HG03045 (cell line): ENCODE data around the gene PNLIPRP3.
"Not testable (repeated sequence)": the region's sequence is repeated elsewhere in the genome, so short reads cannot be mapped to it uniquely, and the experiment has no call there.

Experiments
- ATAC-seq: cut with Tn5 transposase; IDR thresholded peaks from one replicate; pipeline ENCODE4 v1.9.1; 2021; ENCODE audit warnings: mild to moderate bottlenecking, moderate library complexity; ENCODE audit not compliant: unreplicated experiment

The PNLIPRP3 gene

DNA sequence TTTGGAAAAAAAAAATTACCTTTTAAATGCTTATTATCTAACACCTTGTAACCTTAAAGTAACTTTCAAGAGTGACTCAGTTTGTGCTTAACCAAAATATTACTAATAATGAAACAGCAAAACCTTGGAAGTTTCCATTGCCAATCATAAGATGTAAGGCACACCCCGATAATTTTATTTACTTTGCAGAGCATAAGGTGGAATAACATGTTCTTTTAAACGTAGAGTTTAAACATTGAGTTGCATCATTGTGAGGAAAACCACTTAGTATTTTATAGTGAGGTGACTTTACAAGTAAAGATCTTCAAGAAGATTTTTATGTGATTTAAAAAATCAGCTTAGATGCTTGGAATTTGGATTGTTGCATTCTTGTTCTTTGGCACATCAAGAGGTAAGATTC is at the start of gene PNLIPRP3:
TSS of gene PNLIPRP3 (plus strand) at position 177 of the 400 bp plus-strand sequence. CDS start at position 343, 166 bp downstream.
- no peak for ATAC-seq

DNA sequence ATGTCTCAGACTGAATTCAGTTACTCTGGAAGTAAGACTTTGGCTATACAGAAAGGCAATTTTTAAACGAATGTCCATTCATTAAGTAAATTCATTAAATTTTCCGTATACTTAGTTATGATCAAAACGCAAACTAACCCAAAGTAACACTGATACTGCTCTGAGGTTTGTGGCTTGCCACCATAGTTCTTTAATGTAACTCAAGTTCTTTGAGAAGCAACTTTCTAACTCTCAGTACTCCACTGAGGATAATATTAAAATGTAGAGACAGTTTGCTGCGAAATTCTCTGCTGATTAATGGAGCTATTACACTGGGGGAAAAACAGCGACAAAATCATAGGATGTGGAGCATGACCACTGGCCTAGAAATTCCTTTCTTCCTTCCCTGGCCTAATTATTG is 45.4 kb upstream of the PNLIPRP3 start:
- no peak for ATAC-seq

DNA sequence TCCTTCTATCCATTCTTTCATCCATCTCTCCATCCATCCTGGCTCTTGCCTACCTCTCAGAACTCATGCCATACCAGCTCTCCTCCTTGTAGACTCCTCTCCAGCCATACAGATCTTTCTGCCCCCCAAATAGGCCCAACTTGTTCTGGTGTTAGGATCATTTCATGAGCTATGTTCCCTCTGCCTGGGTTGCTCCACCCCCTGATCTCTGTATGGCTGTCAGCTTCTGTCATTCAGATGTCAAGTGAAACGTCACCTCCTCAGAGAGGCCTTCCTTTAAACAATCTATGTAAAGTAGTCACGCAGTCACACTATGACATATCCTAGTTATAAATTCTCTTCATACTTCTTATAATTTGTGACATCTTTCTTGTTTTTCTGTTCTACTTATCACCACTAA is 42.3 kb upstream of the PNLIPRP3 start:
- ATAC-seq: no peak

DNA sequence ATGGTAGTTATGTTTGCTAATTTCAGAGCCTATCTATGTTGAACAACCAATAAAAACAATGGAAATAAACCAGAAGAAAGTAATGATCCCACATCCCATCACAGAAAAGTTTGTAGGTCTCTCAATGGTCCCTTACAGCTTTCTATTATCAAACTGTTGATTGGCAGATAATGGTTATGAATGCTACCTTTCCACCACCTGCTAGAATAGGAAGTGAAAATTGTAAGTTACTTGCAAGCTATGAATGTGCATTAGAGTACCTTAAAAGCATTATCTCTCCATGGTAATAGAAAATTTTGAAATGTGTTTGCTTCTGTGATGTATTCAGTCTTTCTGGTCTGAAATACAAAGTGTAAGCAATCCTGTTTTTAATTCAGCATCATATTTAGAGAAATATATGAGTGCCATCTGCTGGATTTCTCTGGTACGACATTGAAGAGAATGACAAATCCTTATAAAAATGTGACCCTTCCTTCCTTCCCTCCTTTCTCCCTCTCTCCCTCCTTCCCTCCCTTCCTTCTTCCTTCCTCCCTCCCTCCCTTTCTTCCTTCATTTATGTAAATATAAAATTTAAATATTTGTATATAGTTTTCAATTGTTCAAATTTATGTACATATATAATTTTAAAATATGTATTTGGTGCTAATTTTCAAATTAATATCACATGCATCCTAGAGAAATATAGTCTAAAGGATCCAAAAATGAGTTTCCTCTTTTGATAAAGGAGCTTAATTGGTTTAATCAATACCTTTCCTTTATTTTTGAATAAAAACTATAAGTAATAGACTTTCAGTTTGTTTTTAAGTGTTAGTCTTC is 41.4 kb upstream of the PNLIPRP3 start:
- ATAC-seq: no peak

DNA sequence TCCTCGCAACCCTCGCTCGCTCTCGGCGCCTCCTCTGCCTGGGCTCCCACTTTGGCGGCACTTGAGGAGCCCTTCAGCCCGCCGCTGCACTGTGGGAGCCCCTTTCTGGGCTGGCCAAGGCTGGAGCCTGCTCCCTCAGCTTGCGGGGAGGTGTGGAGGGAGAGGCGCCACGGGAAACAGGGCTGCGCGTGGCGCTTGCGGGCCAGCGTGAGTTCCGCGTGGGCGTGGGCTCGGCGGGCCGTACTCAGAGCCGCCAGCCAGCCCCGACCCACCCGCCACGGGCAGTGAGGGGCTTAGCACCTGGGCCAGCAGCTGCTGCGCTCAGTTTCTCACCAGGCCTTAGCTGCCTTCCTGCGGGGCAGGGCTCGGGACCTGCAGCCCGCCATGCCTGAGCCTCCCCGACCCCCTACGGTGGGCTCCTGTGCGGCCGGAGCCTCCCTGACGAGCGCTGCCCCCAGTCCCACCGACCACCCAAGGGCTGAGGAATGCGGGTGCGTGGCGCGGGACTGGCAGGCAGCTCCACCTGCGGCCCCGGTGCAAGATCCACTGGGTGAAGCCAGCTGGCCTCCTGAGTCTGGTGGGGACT is 34.3 kb upstream of the PNLIPRP3 start:
- not testable (repeated sequence) for ATAC-seq

DNA sequence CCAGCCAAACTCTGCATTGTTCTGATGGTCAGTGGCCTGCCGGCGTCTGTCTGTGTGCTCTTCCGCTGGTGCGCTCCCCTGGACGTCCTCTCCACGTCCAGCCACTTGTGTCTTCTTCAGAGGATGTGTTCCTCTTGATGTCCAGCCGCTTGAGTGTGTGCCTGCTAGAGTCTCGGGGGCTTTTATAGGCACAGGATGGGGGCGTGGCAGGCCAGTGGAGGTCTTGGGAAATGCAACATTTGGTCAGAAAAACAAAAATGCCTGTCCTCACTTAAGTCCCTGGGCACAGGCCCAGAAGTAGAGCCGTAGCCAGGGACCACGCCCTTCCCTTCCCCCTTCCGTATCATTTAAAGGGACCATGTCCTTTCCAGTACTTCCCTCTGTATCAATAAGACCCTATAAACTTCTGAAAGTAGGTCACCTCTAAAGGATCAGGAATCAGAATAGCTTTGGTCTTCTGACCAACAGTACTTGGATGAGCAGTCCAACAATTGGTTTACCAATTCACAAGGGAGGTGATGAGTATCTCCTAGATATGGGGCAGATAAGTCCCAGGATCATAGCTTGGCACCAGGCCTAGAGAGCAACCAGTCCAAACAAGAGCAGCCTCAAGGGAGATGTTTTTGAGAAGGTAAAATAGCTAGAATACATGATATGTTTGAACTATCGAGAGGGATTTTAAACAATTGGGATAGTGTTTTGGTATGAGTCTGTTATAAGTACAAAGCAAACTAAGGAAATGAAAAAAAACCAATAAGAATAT is 32.2 kb upstream of the PNLIPRP3 start:
- no peak for ATAC-seq

DNA sequence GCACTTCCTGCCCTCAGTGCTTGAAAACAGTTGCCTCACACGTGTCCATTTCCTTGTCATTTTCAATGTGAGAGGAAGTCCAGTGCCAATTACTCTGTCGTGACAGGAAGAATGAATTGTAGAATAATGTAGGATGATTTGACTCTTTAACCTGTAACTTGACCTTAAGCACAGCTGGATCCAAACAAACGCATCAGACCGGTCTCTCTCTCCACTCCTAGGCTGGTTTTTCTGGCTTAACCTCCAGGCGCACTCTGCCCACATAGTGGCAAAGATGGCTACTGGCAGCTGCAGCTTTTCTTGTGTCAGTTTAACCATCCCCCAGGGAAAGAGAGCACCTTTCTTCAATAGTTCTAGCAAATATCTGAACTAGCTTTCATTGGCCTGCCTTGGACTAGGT is 29.4 kb upstream of the PNLIPRP3 start:
- ATAC-seq: no peak

DNA sequence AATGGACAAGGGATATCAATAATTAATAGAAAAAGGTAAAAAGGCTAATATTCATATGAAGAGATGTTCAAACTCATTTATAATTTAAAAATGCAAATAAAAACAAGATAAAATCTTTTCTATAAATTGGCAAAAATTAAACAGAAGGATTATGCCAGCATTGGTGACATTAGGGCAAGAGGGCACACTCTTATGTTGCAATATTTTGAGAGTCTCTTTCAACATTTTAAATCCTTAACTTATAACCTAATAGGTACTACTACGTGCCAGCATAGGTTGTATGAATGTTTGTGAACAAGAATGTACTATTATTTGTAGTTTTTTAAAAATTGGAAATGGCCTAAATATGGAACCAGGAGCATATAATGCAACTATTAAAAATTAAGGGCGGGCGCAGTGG is 24.8 kb upstream of the PNLIPRP3 start:
- no peak for ATAC-seq

DNA sequence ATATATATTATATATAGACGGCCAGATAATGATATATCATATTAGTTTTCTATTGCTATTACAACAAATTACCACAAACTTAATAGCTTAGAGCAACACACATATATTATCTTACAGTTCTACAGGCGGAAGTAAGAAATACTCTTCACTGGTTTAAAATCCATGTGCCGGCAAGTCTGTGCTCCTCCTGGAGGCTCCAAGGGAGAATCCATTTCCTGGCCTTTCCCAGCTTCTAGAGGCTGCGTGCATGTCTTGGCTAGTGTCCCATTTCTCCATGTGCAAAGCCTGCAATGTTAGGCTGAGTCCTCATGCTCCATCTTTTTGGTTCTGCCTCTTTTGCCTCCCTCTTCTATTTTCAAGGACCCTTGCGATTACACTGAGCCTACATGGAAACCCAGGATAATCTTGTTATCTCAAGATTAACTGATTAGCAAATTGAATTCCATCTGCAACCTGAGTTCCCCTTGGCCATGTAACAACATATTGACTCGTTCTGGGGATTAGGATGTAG is 23.9 kb upstream of the PNLIPRP3 start:
- ATAC-seq: no peak

DNA sequence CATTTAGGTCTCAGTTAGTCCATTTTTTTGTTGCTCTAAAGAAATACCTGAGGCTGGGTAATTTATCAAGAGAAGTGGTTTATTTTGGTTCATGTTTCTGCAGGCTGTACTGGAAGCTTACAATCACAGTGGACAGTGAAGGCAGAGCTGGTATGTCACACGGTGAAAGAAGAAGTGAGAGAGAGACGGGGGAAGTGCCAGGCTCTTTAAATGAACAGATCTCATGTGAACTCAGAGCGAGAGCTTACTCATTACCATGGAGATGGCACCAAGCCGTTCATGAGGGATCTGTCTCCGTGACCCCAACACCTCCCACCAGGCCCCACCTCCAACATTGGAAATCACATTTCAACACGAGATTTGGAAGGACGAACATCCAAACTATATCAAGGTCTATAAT is 18.9 kb upstream of the PNLIPRP3 start:
- ATAC-seq: no peak

DNA sequence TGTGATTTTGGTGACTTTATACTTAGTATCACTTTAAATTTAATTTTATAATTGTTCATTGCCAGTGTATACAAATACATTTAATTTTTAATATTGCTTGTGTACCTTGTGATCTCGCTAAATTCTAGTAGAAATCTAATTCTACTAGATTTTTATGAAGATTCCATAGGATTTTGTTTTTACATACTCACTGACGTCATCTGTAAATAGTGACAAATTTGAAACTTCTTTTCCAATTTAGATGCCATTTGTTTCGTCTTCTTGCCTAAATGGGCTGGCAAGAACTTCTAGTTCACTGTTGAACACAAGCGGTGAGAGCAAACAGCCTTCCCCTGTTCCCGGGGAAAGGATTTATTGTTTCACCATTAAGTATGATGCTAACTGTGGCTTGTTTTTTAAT is 17.3 kb upstream of the PNLIPRP3 start:
- no peak for ATAC-seq

DNA sequence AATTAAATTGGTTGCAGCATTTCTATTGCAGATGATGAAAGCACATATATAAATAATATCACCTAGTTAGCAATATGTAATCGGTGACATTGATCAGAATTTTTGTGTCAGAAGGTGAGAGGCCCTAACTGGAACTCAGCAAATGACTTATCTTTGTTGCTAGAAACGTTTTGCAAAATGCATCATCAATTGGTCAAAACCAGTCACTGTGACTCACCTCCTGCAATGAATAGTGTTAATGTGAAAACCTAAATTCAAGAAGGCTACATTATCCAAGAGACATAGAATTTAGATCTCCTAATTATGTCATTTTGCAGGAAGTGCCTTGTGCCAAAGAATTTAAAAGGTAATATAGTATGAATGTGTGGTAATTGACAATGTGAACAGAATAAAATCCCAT is 9.8 kb upstream of the PNLIPRP3 start:
- no peak for ATAC-seq

DNA sequence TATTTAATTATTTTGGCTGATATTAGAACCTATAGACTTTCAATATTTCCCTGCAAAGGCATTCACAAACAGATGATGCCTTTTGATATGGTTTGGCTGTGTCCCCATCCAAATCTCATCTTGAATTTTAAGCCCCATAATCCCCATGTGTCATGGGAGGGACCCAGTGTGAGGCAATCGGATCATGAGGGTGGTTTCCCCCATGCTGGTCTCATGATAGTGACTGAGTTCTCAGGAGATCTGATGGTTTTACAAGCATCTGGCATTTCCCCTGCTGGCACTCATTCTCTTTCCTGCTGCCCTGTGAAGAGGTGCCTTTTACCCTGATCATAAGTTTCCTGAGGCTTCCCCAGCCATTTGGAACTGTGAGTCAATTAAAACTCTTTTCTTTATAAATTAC is 9.3 kb upstream of the PNLIPRP3 start:
- ATAC-seq: no peak

DNA sequence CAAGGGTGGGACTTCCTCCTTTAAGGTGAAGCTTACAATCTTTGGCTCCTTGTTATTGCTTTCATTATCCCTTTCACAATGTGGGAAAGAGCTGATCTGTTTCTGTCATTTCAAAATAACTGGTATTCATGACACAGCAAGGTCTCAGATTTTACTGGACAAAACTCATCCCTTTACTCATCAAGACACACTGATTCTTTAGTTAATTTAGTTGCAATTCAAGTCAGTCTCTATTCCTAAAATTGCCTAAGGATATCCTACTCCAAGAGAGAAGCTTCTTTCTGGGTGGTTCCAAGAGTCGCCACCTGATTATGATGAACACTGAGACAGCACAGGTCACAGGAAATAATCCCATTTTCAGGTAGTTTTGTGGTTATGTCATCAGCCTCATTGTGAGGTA is 5.8 kb upstream of the PNLIPRP3 start:
- no peak for ATAC-seq

DNA sequence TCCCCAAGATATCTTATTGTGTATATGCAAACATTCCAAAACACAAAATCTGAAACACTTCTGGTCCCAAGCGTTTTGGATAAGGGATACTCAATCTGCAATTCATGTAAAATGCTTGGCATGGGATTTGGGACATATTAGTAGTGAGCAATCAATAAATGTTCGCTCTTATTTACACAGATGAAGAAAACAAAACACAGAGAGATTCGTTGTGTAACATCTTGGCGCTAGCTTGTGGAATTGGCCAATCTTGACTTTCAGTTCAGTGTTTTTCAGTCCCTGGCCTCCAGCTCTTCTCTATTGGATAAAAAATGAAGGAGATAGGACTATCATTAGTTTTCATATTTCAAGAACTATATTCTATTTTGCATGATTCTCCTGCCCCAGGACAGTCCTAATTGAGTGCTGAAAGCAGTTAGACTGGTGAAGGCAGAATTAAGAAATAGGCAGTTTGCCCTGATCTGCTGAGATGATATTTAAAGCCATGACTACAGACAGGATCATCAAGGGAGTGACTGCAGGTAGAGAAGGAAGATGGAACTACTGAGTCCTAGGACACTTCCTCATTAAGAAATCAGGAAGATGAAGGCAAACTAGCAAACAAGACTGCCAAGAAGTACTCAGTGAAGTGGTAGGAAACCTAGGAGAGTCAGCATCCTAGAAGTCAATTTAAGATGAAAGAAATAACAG is 1.8 kb downstream of the PNLIPRP3 start:
- ATAC-seq: no peak

DNA sequence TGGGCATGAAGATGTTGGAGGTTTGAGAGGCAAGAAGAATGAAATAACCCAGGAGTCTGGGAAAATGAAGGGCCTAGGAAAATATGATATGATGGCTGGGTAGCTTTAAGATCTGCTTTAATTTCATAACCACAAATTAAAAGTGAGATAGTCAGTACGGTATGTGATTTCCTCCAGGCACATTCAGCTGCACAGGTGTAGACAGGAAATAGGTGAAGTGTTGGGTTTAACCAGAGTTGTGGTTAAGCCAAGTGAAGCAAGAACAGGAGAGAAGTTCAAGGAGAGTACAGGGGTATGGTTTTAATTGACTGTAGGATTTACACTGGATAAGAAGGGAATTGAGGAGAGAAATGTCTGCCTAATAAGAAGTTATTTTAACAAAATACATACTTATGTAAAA is 2.6 kb downstream of the PNLIPRP3 start:
- no peak for ATAC-seq

DNA sequence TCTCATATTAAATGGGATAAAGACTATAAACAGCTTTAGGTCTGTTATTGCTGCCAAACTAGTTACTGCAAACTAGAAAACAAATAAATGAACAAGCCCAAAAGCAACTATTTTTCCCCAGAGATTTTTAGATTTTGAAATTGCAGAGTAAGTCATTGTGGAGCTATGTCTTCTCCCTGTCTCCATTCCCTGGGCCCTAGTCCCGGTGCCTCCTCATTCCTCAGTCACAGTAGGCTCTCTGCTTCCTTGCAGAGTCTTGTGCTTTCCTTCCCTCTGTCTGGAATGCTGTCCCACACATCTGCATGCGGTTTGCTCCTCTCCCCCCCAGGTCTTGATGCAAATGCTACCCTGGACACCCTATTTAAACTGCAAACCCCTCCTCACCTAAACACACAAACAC is 4.0 kb downstream of the PNLIPRP3 start:
- ATAC-seq: no peak

DNA sequence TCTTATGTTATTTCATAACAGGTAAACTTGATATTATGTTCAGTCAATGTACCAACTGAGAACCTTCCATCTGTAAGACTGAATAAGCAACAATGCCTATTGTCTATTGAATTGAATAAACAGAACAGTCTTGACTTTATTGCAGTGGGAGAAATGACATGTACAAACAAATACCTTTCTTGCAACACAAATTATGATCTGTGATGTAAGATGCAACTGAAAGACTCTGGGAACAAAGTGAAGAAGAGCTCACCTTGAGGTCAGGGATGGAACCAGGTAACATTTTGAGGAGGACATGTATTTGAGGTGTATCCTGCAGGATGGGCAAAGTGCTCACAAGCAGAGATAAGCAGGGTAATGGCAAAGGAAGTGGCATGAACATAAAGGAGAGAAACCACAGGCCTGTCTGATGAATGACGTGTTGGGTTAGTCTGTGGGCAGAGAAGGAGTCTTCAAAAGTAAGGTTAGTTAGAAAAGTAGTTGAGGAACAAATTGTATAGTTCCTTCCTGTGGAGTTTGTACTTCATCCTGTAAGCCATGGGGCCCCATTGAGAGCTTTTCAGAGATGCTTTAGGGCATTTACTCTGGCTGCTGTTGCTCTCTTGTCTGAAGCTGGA is 9.5 kb downstream of the PNLIPRP3 start:
- no peak for ATAC-seq

DNA sequence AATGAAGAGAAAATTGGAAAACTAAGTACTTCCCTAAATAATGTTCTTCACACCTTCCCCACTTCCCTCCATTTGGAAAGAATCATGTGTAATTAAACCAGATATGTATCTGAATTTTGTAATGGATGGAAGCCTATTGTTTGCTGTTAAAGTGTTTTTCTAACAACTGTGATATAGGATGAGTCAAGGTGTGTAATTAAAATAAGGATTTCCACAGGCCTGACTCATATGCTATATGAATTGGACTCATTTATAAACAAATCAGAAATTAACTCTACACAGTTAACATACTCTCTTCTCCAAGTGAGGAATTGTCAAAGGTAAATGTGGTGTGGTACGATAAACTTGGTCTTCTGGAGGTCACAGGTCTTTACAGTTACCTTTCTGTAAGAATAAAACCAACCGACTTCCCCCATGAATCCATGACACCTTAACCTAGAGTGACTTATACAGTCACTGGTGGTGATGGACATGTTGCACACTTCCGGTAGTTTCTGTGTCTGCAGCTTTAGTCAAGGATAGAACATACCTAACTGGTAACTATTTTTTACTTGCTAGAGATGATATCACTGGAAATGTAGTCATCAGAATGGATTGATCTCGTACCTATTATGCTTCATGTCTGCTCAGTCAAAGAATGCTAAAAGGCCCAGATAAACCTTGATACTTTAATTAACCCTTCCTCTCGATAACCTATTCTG is 12.8 kb downstream of the PNLIPRP3 start:
- ATAC-seq: no peak

DNA sequence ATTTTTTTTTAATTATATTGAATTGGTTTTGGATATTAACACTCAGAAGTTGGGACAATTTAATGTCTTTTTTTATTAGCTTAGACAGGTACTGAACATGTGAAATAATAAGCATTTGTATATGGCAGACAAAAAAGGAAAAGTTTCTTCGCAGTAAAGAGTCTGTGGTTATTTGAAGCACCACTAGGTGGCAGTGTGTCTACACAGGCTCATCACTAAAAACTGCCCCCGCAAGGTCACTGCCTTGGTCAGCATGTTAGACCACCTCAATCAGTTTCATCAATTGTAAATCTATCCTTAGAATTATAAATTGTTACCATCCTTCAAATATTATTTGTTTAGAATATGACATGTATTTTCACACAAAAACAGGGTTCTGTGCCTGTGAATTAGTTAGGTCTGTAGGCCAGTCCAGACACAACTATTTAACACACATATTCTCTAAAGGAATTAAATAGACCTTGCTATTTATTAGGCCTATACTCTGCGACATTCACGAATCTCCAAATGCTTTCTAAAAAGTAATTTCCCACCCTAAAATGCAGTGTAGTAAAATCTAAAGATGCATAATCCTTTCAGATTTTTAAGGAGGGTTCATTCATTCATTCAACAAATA is 17.0 kb downstream of the PNLIPRP3 start:
- ATAC-seq: no peak
